PC-3 (cell line): ENCODE results near the gene TBC1D8. TPM values are rescaled to one million over a fixed set of nuclear protein-coding genes. Genes with fewer than 3 reads are reported as not detected.

Experiments used
- ATAC-seq: fragments of 200-7000 bp; cut with Tn5 transposase; 2 replicates; pipeline ENCODE4 v1.9.1; 2020; ENCODE audit warnings: mild to moderate bottlenecking, moderate library complexity
- BruUV-seq: library from RNA; stranded (reverse); fragments of 400-500 nt; replicated peaks from 2 replicates; lab custom pipeline; 2021; lab: Mats Ljungman, UMichigan
- CTCF ChIA-PET: fragments of 300-600 bp; sonication (Branson Sonifier 250); formaldehyde crosslinking; loops from one replicate; lab custom pipeline; 2022; ENCODE audit warnings: antibody characterized with exemption; lab: Charles Lee
- POLR2A ChIA-PET: fragments of 300-600 bp; sonication (Branson Sonifier 250); formaldehyde crosslinking; loops from one replicate; lab custom pipeline; 2022; ENCODE audit warnings: antibody characterized with exemption; ENCODE audit not compliant: unreplicated experiment; lab: Charles Lee
- DNase-seq: peaks from one replicate; pipeline ENCODE4 v3.0.0-alpha.2; 2015
- H2AFZ ChIP-seq: fragments of 300-600 bp; sonication (generic); 2 replicates; pipeline ENCODE4 v1.6.0; 2016; ENCODE audit warnings: antibody characterized with exemption, low read length
- H3F3A ChIP-seq: fragments of 300-600 bp; sonication (generic); one replicate; pipeline ENCODE4 v1.6.0; 2017; ENCODE audit warnings: antibody characterized with exemption, low read length, control low read depth, mild to moderate bottlenecking; ENCODE audit not compliant: unreplicated experiment
- H3K27ac ChIP-seq: fragments of 300-600 bp; sonication (generic); 2 replicates; pipeline ENCODE4 v1.5.1; 2016; ENCODE audit warnings: mild to moderate bottlenecking, low read length
- H3K27me3 ChIP-seq: fragments of 300-600 bp; sonication (generic); 2 replicates; pipeline ENCODE4 v1.6.1; 2016; ENCODE audit warnings: low read length, mixed read lengths
- H3K36me3 ChIP-seq: fragments of 300-600 bp; sonication (generic); 2 replicates; pipeline ENCODE4 v1.6.1; 2016; ENCODE audit warnings: low read depth, mixed run types, low read length, mixed read lengths
- H3K4me1 ChIP-seq: fragments of 300-600 bp; sonication (generic); 2 replicates; pipeline ENCODE4 v1.5.1; 2016; ENCODE audit warnings: low read length; ENCODE audit not compliant: insufficient read depth
- H3K4me2 ChIP-seq: fragments of 300-600 bp; sonication (generic); 2 replicates; pipeline ENCODE4 v1.6.0; 2016; ENCODE audit warnings: low read length
- H3K4me3 ChIP-seq: fragments of 300-600 bp; sonication (generic); 2 replicates; pipeline ENCODE4 v1.5.1; 2016; ENCODE audit warnings: mild to moderate bottlenecking, low read length, mixed read lengths
- H3K79me2 ChIP-seq: fragments of 300-600 bp; sonication (generic); 2 replicates; pipeline ENCODE4 v1.6.1; 2017; ENCODE audit warnings: low read length, mixed read lengths
- H3K9ac ChIP-seq: fragments of 300-600 bp; sonication (generic); 2 replicates; pipeline ENCODE4 v1.6.0; 2016; ENCODE audit warnings: mild to moderate bottlenecking, low read length
- H3K9me2 ChIP-seq: fragments of 300-600 bp; sonication (generic); replicated peaks from 2 replicates; pipeline ENCODE4 v1.6.1; 2016; ENCODE audit warnings: mixed run types, low read length, mixed read lengths
- H3K9me3 ChIP-seq: fragments of 300-600 bp; sonication (generic); 2 replicates; pipeline ENCODE4 v1.6.1; 2016; ENCODE audit warnings: low read length, mixed read lengths
- H4K20me1 ChIP-seq: fragments of 300-600 bp; sonication (generic); 2 replicates; pipeline ENCODE4 v1.6.1; 2016; ENCODE audit warnings: low read length, mixed read lengths
- EZH2 ChIP-seq: fragments of 300-600 bp; sonication (generic); IDR thresholded peaks from one replicate; pipeline ENCODE4 v1.6.1; 2017; ENCODE audit warnings: antibody characterized with exemption, mild to moderate bottlenecking, low read length; ENCODE audit not compliant: unreplicated experiment
- EZH2phosphoT487 ChIP-seq: fragments of 300-600 bp; sonication (generic); IDR thresholded peaks from 2 replicates; pipeline ENCODE4 v1.6.1; 2018; ENCODE audit warnings: mild to moderate bottlenecking, antibody characterized with exemption, low read length, borderline replicate concordance
- intact Hi-C: fragments of 100-400 bp; cut with micrococcal nuclease; formaldehyde crosslinking; loops from 2 replicates; pipeline ENCODE4 v1.9.0; 2023
- total RNA-seq: library from RNA; depleted of rRNA; stranded (reverse); fragments of >200 nt; gene quantifications from 2 replicates; pipeline ENCODE4 v1.2.3, GENCODE V29; 2014
- TF ChIP-seq, protein P1 (sequence below): fragments of 300-600 bp; sonication (generic); conservative IDR thresholded peaks from 2 replicates; pipeline ENCODE4 v1.5.1; 2017; ENCODE audit warnings: antibody characterized with exemption, low read depth, mild to moderate bottlenecking, low read length

Gene TBC1D8
- total RNA-seq, 1 experiment from 2014 or later = 39.7 TPM

- BruUV-seq = no TSS peak
- CTCF ChIA-PET = no interaction called here
- no peak for DNase-seq
- peaks cover 2% of the 10 kb centered on the region; the same call in 1 of the 2 replicates for H3K36me3 ChIP-seq
- H3F3A ChIP-seq = peaks cover 5% of the 10 kb centered on the region
- peak overlapping the region; percentile 67; the same call in 1 of the 2 replicates for H3K4me2 ChIP-seq
- no peaks in the 10 kb centered on the region for H3K27me3 ChIP-seq
- no peak overlapping the region for H2AFZ ChIP-seq
- intact Hi-C loops = no loop called here
- H3K27ac ChIP-seq = no peak overlapping the region
- no peaks in the 10 kb centered on the region for H3K9me2 ChIP-seq
- no peak overlapping the region for H3K4me3 ChIP-seq
- H4K20me1 ChIP-seq = peaks cover 83% of the 10 kb centered on the region
- no peak overlapping the region for H3K9ac ChIP-seq
- no peaks in the 10 kb centered on the region for H3K9me3 ChIP-seq
- ATAC-seq = no peak
- peaks cover 100% of the 10 kb centered on the region for H3K79me2 ChIP-seq
- H3K4me1 ChIP-seq = peaks cover 46% of the 10 kb centered on the region
- POLR2A ChIA-PET = interaction anchor here (0.6 kb wide), 1 partner anchor 27 kb away, joined by 3 read pairs; no protein-coding TSS in a partner anchor
- no peak for TF ChIP-seq EZH2
- TF ChIP-seq EZH2phosphoT487 = no peak
- TF ChIP-seq, protein P1, sequence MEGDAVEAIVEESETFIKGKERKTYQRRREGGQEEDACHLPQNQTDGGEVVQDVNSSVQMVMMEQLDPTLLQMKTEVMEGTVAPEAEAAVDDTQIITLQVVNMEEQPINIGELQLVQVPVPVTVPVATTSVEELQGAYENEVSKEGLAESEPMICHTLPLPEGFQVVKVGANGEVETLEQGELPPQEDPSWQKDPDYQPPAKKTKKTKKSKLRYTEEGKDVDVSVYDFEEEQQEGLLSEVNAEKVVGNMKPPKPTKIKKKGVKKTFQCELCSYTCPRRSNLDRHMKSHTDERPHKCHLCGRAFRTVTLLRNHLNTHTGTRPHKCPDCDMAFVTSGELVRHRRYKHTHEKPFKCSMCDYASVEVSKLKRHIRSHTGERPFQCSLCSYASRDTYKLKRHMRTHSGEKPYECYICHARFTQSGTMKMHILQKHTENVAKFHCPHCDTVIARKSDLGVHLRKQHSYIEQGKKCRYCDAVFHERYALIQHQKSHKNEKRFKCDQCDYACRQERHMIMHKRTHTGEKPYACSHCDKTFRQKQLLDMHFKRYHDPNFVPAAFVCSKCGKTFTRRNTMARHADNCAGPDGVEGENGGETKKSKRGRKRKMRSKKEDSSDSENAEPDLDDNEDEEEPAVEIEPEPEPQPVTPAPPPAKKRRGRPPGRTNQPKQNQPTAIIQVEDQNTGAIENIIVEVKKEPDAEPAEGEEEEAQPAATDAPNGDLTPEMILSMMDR = no peak
These were observed 10.9 kb downstream of the TBC1D8 start for GRCh38 chr2:101140237-101140636.

GRCh38 chr2:101139495-101139894 lies 11.7 kb downstream of the TBC1D8 start:
- Histone ChIP-seq H2AFZ (no peak overlapping the region), H3K9me3 (no peaks in the 10 kb centered on the region), H3K27me3 (no peaks in the 10 kb centered on the region), H3K79me2 (peaks cover 100% of the 10 kb centered on the region), H3K4me2 (no peak overlapping the region), H3K9ac (no peak overlapping the region), H3F3A (peaks cover 5% of the 10 kb centered on the region), H3K4me1 (peaks cover 43% of the 10 kb centered on the region), H4K20me1 (peaks cover 83% of the 10 kb centered on the region), H3K36me3 (peaks cover 2% of the 10 kb centered on the region; the same call in 1 of the 2 replicates), H3K9me2 (no peaks in the 10 kb centered on the region), H3K27ac (no peak overlapping the region), H3K4me3 (no peak overlapping the region)
- DNase-seq (no peak), ATAC-seq (no peak)
- TF ChIP-seq, protein P1 = no peak
- TF ChIP-seq EZH2 = no peak
- intact Hi-C loops = no loop called here
- ChIA-PET POLR2A (no interaction called here), CTCF (no interaction called here)
- BruUV-seq = no TSS peak

DNA sequence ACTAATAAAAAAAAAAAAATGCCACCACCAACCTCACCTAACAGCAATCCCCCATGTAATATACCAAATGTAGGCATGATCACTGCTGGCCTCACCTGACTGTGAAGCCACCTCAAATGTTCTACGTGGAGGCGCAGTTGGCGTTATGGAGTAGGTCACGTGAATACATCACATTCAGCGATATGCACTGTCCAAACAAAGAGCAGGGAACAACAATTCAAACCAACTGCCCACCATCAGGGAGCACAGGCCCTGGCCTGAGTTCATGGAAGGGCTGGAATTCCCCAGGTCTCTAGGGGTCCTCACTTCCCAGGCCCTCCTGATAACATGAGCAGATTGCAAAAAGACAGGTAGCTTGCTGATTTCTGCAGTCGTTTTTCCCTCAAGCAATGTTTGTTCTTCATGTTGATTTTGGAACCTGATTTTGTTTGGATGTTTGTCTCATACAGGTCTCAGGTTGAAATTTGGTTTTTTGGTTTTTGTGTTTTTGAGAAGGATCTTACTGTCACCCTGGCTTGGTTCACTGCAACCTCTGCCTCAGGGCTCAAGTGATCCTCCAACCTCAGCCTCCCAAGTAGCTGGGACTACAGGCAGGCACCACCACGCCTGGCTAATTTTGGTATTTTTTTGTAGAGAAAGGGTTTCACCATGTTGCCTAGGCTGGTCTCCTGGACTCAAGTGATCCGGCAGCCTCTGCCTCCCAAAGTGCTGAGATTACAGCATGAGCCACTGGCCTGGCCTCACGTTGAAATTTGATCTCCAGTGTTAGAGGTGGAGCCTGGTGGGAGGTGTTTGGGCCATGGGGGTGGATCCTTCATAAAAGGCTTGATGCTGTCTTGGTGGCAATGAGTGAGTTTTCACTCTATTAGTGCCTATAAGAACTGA lies 15.5 kb downstream of the TBC1D8 start:
- no peak overlapping the region for H2AFZ ChIP-seq
- no peak overlapping the region for H3K4me3 ChIP-seq
- intact Hi-C loops = no loop called here
- peaks cover 60% of the 10 kb centered on the region for H4K20me1 ChIP-seq
- no peaks in the 10 kb centered on the region for H3F3A ChIP-seq
- H3K9me3 ChIP-seq = no peaks in the 10 kb centered on the region
- ChIA-PET POLR2A (interaction anchor here (0.6 to 0.9 kb wide), 2 partner anchors 25 to 99 kb away, joined by 3 to 6 read pairs; no protein-coding TSS in a partner anchor), CTCF (no interaction called here)
- peak overlapping the region; percentile 30; the same call in 1 of the 2 replicates for H3K4me2 ChIP-seq
- no peaks in the 10 kb centered on the region for H3K9me2 ChIP-seq
- no peak overlapping the region for H3K27ac ChIP-seq
- BruUV-seq = no TSS peak
- peaks cover 20% of the 10 kb centered on the region for H3K4me1 ChIP-seq
- TF ChIP-seq EZH2 = no peak
- TF ChIP-seq EZH2phosphoT487 = no peak
- TF ChIP-seq, protein P1 = no peak
- no peak overlapping the region for H3K9ac ChIP-seq
- ATAC-seq (peak; percentile 61), DNase-seq (peak; percentile 61)
- H3K27me3 ChIP-seq = no peaks in the 10 kb centered on the region
- peaks cover 100% of the 10 kb centered on the region for H3K79me2 ChIP-seq
- H3K36me3 ChIP-seq = no peaks in the 10 kb centered on the region
